H9 (cell line): ENCODE results near the gene NUFIP2. TPM values are rescaled to one million over a fixed set of nuclear protein-coding genes. Genes with fewer than 3 reads are reported as not detected.

Experiments
- DNase-seq: peaks from one replicate; pipeline ENCODE4 v3.0.0-alpha.2; 2017
- H2AFZ ChIP-seq: one replicate; pipeline ENCODE4 v1.6.1; 2013; ENCODE audit warnings: mild to moderate bottlenecking, low read length, control low read depth, moderate library complexity
- H2AK5ac ChIP-seq: 2 replicates; pipeline ENCODE4 v1.6.1; 2013; ENCODE audit warnings: low read length, control low read depth, mixed read lengths; ENCODE audit not compliant: insufficient read length
- H2BK120ac ChIP-seq: one replicate; pipeline ENCODE4 v1.6.1; 2013; ENCODE audit warnings: low read depth, mild to moderate bottlenecking, low read length, control low read depth, inconsistent platforms; ENCODE audit not compliant: poor library complexity, severe bottlenecking
- H2BK12ac ChIP-seq: 2 replicates; pipeline ENCODE4 v1.6.1; 2013; ENCODE audit warnings: low read length, control low read depth, mixed read lengths, low read depth; ENCODE audit not compliant: insufficient read length
- H2BK15ac ChIP-seq: 2 replicates; pipeline ENCODE4 v1.6.1; 2013; ENCODE audit warnings: low read depth, low read length, control low read depth
- H2BK20ac ChIP-seq: one replicate; pipeline ENCODE4 v1.6.1; 2013; ENCODE audit warnings: low read depth, mild to moderate bottlenecking, low read length, control low read depth, inconsistent platforms; ENCODE audit not compliant: poor library complexity, severe bottlenecking
- H2BK5ac ChIP-seq: 2 replicates; pipeline ENCODE4 v1.6.1; 2013; ENCODE audit warnings: low read length, control low read depth, mixed read lengths; ENCODE audit not compliant: insufficient read length
- H3K14ac ChIP-seq: 2 replicates; pipeline ENCODE4 v1.6.1; 2013; ENCODE audit warnings: low read length, control low read depth; ENCODE audit not compliant: insufficient read depth
- H3K18ac ChIP-seq: 2 replicates; pipeline ENCODE4 v1.6.1; 2013; ENCODE audit warnings: low read depth, mild to moderate bottlenecking, mixed read lengths, low read length, control low read depth; ENCODE audit not compliant: insufficient read length
- H3K23ac ChIP-seq: 2 replicates; pipeline ENCODE4 v1.6.1; 2013; ENCODE audit warnings: low read length, control low read depth, mixed read lengths, low read depth; ENCODE audit not compliant: insufficient read length
- H3K23me2 ChIP-seq: 2 replicates; pipeline ENCODE4 v1.6.1; 2013; ENCODE audit warnings: low read depth, mild to moderate bottlenecking, mixed read lengths, low read length, control low read depth; ENCODE audit not compliant: insufficient read length, poor library complexity, severe bottlenecking
- H3K27ac ChIP-seq: 2 replicates; pipeline ENCODE4 v1.5.1; 2013; ENCODE audit warnings: low read length, control low read depth, mixed read lengths, low read depth; ENCODE audit not compliant: insufficient read length
- H3K27me3 ChIP-seq: 2 replicates; pipeline ENCODE4 v1.6.1; 2013; ENCODE audit warnings: low read length, control low read depth, inconsistent platforms; ENCODE audit not compliant: insufficient read depth
- H3K4ac ChIP-seq: 2 replicates; pipeline ENCODE4 v1.6.1; 2013; ENCODE audit warnings: low read depth, mild to moderate bottlenecking, control low read depth, inconsistent platforms, low read length, moderate library complexity
- H3K4me1 ChIP-seq: 2 replicates; pipeline ENCODE4 v1.6.1; 2013; ENCODE audit warnings: low read length, control low read depth, inconsistent platforms; ENCODE audit not compliant: insufficient read depth
- H3K4me2 ChIP-seq: 2 replicates; pipeline ENCODE4 v1.6.1; 2013; ENCODE audit warnings: low read length, control low read depth, mixed read lengths; ENCODE audit not compliant: insufficient read length, insufficient read depth
- H3K56ac ChIP-seq: 2 replicates; pipeline ENCODE4 v1.6.1; 2013; ENCODE audit warnings: low read depth, mild to moderate bottlenecking, mixed read lengths, low read length, control low read depth; ENCODE audit not compliant: insufficient read length
- H3K79me1 ChIP-seq: 2 replicates; pipeline ENCODE4 v1.6.1; 2013; ENCODE audit warnings: low read depth, mild to moderate bottlenecking, moderate library complexity, low read length, control low read depth, inconsistent platforms; ENCODE audit not compliant: insufficient read depth, poor library complexity, severe bottlenecking
- H3K79me2 ChIP-seq: 2 replicates; pipeline ENCODE4 v1.6.1; 2013; ENCODE audit warnings: low read length, control low read depth, inconsistent platforms; ENCODE audit not compliant: insufficient read depth
- H3K9ac ChIP-seq: 2 replicates; pipeline ENCODE4 v1.6.1; 2013; ENCODE audit warnings: low read length, control low read depth, mixed read lengths; ENCODE audit not compliant: insufficient read length; ENCODE audit errors: extremely low read depth
- H3K9me3 ChIP-seq: one replicate; pipeline ENCODE4 v1.6.1; 2013; ENCODE audit warnings: low read depth, low read length, inconsistent platforms; ENCODE audit not compliant: control insufficient read depth
- H3T11ph ChIP-seq: one replicate; pipeline ENCODE4 v1.6.1; 2013; ENCODE audit warnings: mild to moderate bottlenecking, low read length, control low read depth, inconsistent platforms
- H4K20me1 ChIP-seq: one replicate; pipeline ENCODE4 v1.6.1; 2013; ENCODE audit not compliant: control insufficient read depth, insufficient read length, insufficient read depth
- H4K5ac ChIP-seq: 2 replicates; pipeline ENCODE4 v1.6.1; 2013; ENCODE audit warnings: low read depth, mild to moderate bottlenecking, mixed read lengths, low read length, control low read depth; ENCODE audit not compliant: insufficient read length
- H4K8ac ChIP-seq: replicated peaks from 2 replicates; pipeline ENCODE4 v1.6.1; 2013; ENCODE audit warnings: low read length, control low read depth, mixed read lengths, low read depth; ENCODE audit not compliant: insufficient read length
- H4K91ac ChIP-seq: 2 replicates; pipeline ENCODE4 v1.6.1; 2013; ENCODE audit warnings: low read depth, mild to moderate bottlenecking, moderate library complexity, mixed read lengths, low read length, control low read depth; ENCODE audit not compliant: insufficient read length
- H3K27ac Mint-ChIP-seq, 3 experiments: 2 replicates in 2 of 3; 3 replicates in 1 of 3; pipeline ENCODE4 v1.8.0; 2020 to 2021; ENCODE audit warnings: mixed read lengths in 3 of 3, mild to moderate bottlenecking in 1 of 3, moderate library complexity in 1 of 3
- H3K27me3 Mint-ChIP-seq: 2 replicates; pipeline ENCODE4 v1.8.0; 2021; ENCODE audit warnings: low read depth, mild to moderate bottlenecking, moderate library complexity, mixed read lengths
- H3K36me3 Mint-ChIP-seq, 3 experiments: 2 replicates in 2 of 3; 3 replicates in 1 of 3; pipeline ENCODE4 v1.8.0; 2020 to 2021; ENCODE audit warnings: low read depth in 3 of 3, mixed read lengths in 3 of 3; ENCODE audit not compliant: insufficient read depth in 1 of 3
- H3K4me1 Mint-ChIP-seq, 2 experiments: 2 replicates each; pipeline ENCODE4 v1.8.0; 2020; ENCODE audit warnings: mixed read lengths in 2 of 2
- H3K4me3 Mint-ChIP-seq, 2 experiments: 2 replicates in 1 of 2; 3 replicates in 1 of 2; pipeline ENCODE4 v1.8.0; 2020 to 2021; ENCODE audit warnings: mild to moderate bottlenecking in 2 of 2, mixed read lengths in 2 of 2, moderate library complexity in 1 of 2
- H3K9me3 Mint-ChIP-seq, 2 experiments: 2 replicates in 1 of 2; 3 replicates in 1 of 2; pipeline ENCODE4 v1.8.0; 2020; ENCODE audit warnings: mild to moderate bottlenecking in 2 of 2, mixed read lengths in 2 of 2, moderate library complexity in 1 of 2
- WGBS: extraction: QIAGEN DNeasy Blood & Tissue Kit; methylation state at CpG from one replicate; pipeline ENCODE4 v1.1.7; 2013; ENCODE audit warnings: missing lambda C conversion rate, low lambda C conversion rate, mixed read lengths; ENCODE audit not compliant: insufficient read length; ENCODE audit errors: extremely low coverage; 5-methylcytosine and 5-hydroxymethylcytosine counted together
- total RNA-seq: library from RNA; stranded (reverse); gene quantifications from 2 replicates; pipeline ENCODE4 v1.2.1, GENCODE V29; 2021
- TF ChIP-seq, protein P1 (sequence below): fragments of 200-600 bp; sonication (generic); conservative IDR thresholded peaks from 3 replicates; pipeline ENCODE4 v1.8.0; 2021; ENCODE audit warnings: antibody characterized with exemption, mild to moderate bottlenecking

Gene NUFIP2
- total RNA-seq, 1 experiment from 2014 or later: 97.9 TPM

GRCh38 chr17:29212681-29213121 lies 81.2 kb downstream of the NUFIP2 start:
- Histone ChIP-seq H2BK20ac (no peak overlapping the region), H3K9me3 (no peaks in the 10 kb centered on the region), H3K9ac (no peak overlapping the region), H3K18ac (no peak overlapping the region), H3K27ac (no peak overlapping the region), H4K8ac (no peak overlapping the region), H2AK5ac (no peak overlapping the region), H4K5ac (no peak overlapping the region), H3K4me1 (peaks cover 4% of the 10 kb centered on the region; the same call in 1 of the 2 replicates), H3K27me3 (no peaks in the 10 kb centered on the region), H3T11ph (no peak overlapping the region), H3K23ac (no peak overlapping the region), H2AFZ (no peak overlapping the region), H3K79me1 (no peaks in the 10 kb centered on the region), H3K79me2 (no peaks in the 10 kb centered on the region), H3K4ac (no peak overlapping the region), H4K91ac (no peak overlapping the region), H3K23me2 (no peaks in the 10 kb centered on the region), H2BK15ac (no peak overlapping the region), H3K14ac (no peak overlapping the region), H2BK5ac (no peak overlapping the region), H2BK12ac (no peak overlapping the region), H2BK120ac (no peak overlapping the region), H3K56ac (no peak overlapping the region), H3K4me2 (no peak overlapping the region), H4K20me1 (no peaks in the 10 kb centered on the region)
- Mint-ChIP-seq H3K4me3 (no peak overlapping the region; a peak in 1 of 5 replicates), H3K27ac (peak overlapping the region in 1 of 3 experiments; percentile 18; a peak in 1 of 7 replicates), H3K27me3 (no peaks in the 10 kb centered on the region), H3K9me3 (no peaks in the 10 kb centered on the region), H3K36me3 (no peaks in the 10 kb centered on the region; a peak in 1 of 7 replicates), H3K4me1 (peaks cover 12 to 16% of the 10 kb centered on the region in 2 experiments)
- WGBS: no CpG with 5 or more reads among the region's 5 CpGs
- TF ChIP-seq, protein P1, sequence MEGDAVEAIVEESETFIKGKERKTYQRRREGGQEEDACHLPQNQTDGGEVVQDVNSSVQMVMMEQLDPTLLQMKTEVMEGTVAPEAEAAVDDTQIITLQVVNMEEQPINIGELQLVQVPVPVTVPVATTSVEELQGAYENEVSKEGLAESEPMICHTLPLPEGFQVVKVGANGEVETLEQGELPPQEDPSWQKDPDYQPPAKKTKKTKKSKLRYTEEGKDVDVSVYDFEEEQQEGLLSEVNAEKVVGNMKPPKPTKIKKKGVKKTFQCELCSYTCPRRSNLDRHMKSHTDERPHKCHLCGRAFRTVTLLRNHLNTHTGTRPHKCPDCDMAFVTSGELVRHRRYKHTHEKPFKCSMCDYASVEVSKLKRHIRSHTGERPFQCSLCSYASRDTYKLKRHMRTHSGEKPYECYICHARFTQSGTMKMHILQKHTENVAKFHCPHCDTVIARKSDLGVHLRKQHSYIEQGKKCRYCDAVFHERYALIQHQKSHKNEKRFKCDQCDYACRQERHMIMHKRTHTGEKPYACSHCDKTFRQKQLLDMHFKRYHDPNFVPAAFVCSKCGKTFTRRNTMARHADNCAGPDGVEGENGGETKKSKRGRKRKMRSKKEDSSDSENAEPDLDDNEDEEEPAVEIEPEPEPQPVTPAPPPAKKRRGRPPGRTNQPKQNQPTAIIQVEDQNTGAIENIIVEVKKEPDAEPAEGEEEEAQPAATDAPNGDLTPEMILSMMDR: no peak
- DNase-seq: no peak
